ENCODE measurements around the gene NUP214.
"Not testable (repeated sequence)": the region's sequence is repeated elsewhere in the genome, so short reads cannot be mapped to it uniquely, and the experiment has no call there.

The NUP214 gene

DNA sequence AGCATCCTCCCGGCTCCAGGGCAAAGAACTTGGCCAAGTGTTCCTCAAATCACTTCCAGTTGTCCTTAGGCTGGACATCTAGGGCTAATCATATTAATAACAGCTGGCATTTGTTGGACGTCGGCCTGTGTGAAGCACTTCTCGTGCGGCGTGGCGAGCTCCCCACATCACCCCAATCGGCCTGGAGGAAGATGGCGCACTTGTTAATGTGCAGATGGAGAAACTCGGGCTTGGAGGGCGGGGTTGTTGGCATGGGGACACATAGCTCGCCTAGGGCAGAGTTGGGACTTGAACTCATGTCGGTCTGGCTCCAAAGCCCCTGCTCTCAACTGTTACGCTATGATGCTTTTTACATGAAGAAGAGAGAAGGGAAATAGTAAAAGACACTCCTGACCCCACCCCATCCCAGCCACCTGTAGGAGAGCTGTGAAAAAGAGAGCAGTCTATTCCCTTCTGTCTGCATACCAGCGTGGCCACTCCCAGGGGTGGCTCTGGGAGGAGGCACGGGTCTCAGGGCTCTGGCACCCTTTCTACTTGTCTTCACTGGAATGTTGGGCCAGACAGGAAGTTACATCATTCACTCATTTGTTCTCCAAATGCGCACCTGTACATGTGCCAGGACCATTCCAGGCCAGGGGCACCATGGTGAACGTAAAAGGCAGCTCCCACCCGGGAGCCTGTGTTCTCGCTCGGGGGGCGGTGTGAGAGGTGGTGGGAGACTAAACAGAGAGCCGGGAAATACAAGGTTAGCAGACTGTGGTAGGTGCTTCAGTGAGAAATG is 12.8 kb upstream of the NUP214 start:
- no peak for DNase-seq (ENCODE audit: low read depth)
- no peak overlapping the region for H3K4me3 ChIP-seq (ENCODE audit: low read length)
- TF ChIP-seq, protein P1, sequence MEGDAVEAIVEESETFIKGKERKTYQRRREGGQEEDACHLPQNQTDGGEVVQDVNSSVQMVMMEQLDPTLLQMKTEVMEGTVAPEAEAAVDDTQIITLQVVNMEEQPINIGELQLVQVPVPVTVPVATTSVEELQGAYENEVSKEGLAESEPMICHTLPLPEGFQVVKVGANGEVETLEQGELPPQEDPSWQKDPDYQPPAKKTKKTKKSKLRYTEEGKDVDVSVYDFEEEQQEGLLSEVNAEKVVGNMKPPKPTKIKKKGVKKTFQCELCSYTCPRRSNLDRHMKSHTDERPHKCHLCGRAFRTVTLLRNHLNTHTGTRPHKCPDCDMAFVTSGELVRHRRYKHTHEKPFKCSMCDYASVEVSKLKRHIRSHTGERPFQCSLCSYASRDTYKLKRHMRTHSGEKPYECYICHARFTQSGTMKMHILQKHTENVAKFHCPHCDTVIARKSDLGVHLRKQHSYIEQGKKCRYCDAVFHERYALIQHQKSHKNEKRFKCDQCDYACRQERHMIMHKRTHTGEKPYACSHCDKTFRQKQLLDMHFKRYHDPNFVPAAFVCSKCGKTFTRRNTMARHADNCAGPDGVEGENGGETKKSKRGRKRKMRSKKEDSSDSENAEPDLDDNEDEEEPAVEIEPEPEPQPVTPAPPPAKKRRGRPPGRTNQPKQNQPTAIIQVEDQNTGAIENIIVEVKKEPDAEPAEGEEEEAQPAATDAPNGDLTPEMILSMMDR (conservative IDR thresholded peaks at IDR 0.05; ENCODE audit: low read length) = no peak

GRCh38 chr9:131113655-131114054 is 11.7 kb upstream of the NUP214 start:
- DNase-seq (ENCODE audit: low read depth) = no peak
- H3K4me3 ChIP-seq (ENCODE audit: low read length) = no peak overlapping the region
- TF ChIP-seq, protein P1 (conservative IDR thresholded peaks at IDR 0.05; ENCODE audit: low read length) = no peak

- no peak for DNase-seq (ENCODE audit: low read depth)
- H3K4me3 ChIP-seq (ENCODE audit: low read length) = no peak overlapping the region
- TF ChIP-seq, protein P1 (conservative IDR thresholded peaks at IDR 0.05; ENCODE audit: low read length) = no peak
These were observed 11.3 kb upstream of the NUP214 start for GRCh38 chr9:131114084-131114535.

DNA sequence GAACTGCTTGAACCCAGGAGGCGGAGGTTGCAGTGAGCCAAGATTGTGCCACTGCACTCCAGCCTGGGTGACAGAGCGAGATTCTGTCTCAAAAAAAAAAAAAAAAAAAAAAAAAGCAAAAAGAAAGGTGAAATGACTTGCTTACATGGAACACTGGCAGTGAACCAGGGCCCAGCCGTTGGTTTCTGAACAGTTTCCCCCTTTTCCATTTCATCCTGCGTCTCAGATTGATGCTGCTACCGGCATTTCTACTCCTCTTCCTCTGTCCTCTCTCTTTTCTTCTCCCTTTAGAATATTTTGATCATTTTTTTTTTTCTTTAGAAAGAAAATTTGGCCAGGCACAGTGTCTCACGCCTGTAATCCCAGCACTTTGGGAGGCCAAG is 10.0 kb upstream of the NUP214 start:
- H3K4me3 ChIP-seq (ENCODE audit: low read length); DNase-seq (ENCODE audit: low read depth): not testable (repeated sequence)

DNA sequence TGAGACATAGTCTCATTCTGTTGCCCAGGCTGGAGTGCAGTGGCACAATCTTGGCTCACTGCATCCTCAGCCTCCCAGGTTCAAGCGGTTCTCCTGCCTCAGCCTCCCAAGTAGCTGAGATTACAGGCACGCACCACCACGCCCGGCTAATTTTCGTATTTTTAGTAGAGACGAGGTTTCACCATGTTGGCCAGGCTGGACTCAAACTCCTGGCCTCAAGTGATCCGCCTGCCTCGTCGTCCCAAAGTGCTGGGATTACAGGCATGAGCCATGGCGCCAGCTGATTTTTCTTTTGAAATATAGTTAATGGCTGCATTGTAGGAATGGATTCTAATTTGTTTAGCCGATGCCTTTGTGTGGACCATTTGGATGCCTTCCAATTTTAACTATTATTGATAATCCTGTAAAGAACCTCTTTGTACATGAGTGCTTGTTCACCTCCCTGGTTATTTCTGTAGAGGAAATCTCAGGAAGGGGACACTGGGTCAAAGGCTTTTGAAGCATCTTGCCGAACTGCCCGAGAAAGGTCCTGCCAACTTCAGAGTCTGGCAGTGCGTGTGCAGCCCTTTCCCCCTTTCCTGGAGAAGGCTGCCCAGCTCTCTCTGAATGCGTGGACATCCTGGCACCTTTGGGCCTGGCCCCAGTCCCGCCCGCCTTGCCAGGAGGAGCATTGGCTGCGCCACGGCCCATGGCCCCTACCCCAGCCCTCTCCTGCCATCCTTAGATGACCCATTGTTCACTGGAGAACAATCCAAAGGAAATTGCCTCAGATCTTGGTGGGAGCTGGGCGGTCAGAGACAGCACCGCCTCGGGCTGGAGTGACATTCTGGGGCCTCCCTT is 8.9 kb upstream of the NUP214 start:
- DNase-seq (ENCODE audit: low read depth) = no peak
- TF ChIP-seq, protein P1 (conservative IDR thresholded peaks at IDR 0.05; ENCODE audit: low read length) = no peak

GRCh38 chr9:131117121-131117761 is 8.1 kb upstream of the NUP214 start:
- no peak for DNase-seq (ENCODE audit: low read depth)
- no peak overlapping the region for H3K4me3 ChIP-seq (ENCODE audit: low read length)

More for the DNA sequence above, 8.9 kb upstream of the NUP214 start:
- no peak overlapping the region for H3K4me3 ChIP-seq (ENCODE audit: low read length)

DNA sequence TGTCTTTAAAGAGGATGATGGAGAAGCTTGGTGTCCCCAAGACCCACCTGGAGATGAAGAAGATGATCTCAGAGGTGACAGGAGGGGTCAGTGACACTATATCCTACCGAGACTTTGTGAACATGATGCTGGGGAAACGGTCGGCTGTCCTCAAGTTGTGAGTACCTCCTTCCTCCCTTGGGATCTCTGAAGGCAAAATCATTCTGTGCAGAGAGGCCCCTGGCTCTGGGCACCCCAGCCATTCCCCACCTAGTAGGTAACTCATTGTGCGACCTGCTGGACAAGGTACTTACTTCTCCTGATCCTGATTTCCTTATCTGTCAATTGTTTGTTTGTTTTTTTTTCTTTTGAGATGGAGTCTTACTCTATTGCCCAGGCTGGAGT is 7.6 kb upstream of the NUP214 start:
- TF ChIP-seq, protein P1 (conservative IDR thresholded peaks at IDR 0.05; ENCODE audit: low read length) = no peak
- DNase-seq (ENCODE audit: low read depth) = no peak

More at GRCh38 chr9:131117121-131117761, 8.1 kb upstream of the NUP214 start:
- TF ChIP-seq, protein P1 (conservative IDR thresholded peaks at IDR 0.05; ENCODE audit: low read length) = no peak

More for the DNA sequence above, 7.6 kb upstream of the NUP214 start:
- H3K4me3 ChIP-seq (ENCODE audit: low read length) = no peak overlapping the region

Data from AG10803 (cell line).